ENCODE results near the gene ZMIZ1.

DNA sequence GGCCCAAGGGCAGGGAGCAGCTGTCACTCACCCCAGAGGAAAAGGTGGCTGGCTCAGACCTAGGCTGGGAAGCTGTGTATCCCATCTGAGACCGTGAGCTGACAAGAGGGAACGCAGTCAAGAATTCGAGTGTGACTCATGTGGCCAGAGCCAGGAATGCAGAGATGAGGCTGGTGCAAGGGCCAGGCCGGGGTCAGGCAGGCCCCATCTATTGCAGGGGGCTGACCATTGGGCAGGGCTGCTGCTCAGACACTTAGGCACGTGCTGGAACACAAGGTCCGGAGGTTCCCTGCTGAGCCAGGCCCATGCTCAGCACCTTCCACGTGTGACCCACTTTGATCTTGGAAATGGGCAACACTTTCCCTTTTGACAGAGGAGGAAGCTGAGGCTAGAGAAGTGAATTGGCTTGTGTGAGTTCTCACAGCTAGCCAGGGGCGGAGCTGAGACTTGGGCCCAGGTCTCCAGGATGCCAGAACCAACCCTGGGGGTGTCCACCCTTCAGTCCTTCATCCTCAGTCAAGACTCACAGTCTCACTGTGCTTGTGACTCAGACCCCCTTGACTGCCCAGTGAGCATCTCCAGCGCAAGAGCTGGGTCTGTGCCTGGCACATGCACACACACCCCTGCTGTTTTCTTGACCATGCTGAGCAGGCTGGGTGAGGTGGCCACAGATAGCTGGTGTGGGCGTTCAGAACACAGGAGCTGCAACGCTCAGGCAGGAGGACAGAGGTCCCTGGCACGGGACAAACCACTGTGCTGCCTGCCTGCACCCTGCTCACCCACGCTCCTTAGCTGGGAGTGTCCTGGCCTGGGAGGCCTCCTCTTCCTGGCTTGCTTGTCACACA, 230.9 kb downstream of the ZMIZ1 start:
- TF ChIP-seq CTCF (IDR thresholded peaks at IDR 0.05 in 2 of 3, conservative IDR thresholded peaks at IDR 0.05 in 1 of 3; ENCODE audit: borderline replicate concordance in 1 of 3, insufficient read depth in 1 of 3, low read depth in 2 of 3, low read length in 2 of 3) (no peak), POLR2A (IDR thresholded peaks at IDR 0.05; ENCODE audit: borderline replicate concordance, extremely low read depth, insufficient read depth, insufficient read length) (no peak), EZH2 (IDR thresholded peaks at IDR 0.05) (no peak), ZBTB33 (IDR thresholded peaks at IDR 0.05; ENCODE audit: extremely low read depth, insufficient replicate concordance, low read length) (no peak), ELF1 (IDR thresholded peaks at IDR 0.05; ENCODE audit: borderline replicate concordance, low read depth) (no peak), POLR2AphosphoS5 (IDR thresholded peaks at IDR 0.05; ENCODE audit: low read depth, low read length) (no peak), YY1 (IDR thresholded peaks at IDR 0.05; ENCODE audit: extremely low read depth, insufficient replicate concordance, low read depth, low read length) (no peak), ZFX (IDR thresholded peaks at IDR 0.05) (no peak), ZNF274 (IDR thresholded peaks at IDR 0.05; ENCODE audit: low read depth, low read length) (no peak), EZH2phosphoT487 (IDR thresholded peaks at IDR 0.05; ENCODE audit: borderline replicate concordance) (no peak), RAD21 (IDR thresholded peaks at IDR 0.05; ENCODE audit: low read depth) (no peak)
- TF ChIP-seq, protein P1, sequence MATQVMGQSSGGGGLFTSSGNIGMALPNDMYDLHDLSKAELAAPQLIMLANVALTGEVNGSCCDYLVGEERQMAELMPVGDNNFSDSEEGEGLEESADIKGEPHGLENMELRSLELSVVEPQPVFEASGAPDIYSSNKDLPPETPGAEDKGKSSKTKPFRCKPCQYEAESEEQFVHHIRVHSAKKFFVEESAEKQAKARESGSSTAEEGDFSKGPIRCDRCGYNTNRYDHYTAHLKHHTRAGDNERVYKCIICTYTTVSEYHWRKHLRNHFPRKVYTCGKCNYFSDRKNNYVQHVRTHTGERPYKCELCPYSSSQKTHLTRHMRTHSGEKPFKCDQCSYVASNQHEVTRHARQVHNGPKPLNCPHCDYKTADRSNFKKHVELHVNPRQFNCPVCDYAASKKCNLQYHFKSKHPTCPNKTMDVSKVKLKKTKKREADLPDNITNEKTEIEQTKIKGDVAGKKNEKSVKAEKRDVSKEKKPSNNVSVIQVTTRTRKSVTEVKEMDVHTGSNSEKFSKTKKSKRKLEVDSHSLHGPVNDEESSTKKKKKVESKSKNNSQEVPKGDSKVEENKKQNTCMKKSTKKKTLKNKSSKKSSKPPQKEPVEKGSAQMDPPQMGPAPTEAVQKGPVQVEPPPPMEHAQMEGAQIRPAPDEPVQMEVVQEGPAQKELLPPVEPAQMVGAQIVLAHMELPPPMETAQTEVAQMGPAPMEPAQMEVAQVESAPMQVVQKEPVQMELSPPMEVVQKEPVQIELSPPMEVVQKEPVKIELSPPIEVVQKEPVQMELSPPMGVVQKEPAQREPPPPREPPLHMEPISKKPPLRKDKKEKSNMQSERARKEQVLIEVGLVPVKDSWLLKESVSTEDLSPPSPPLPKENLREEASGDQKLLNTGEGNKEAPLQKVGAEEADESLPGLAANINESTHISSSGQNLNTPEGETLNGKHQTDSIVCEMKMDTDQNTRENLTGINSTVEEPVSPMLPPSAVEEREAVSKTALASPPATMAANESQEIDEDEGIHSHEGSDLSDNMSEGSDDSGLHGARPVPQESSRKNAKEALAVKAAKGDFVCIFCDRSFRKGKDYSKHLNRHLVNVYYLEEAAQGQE (IDR thresholded peaks at IDR 0.05; ENCODE audit: low read depth) = no peak
